ENCODE results near the gene KLHL11. TPM values are rescaled to one million over a fixed set of nuclear protein-coding genes. Genes with fewer than 3 reads are reported as not detected.
A peak's percentile ranks its signal among the peaks of the same experiment; 100 is the strongest.

Gene KLHL11
- total and polyA plus RNA-seq, 4 donors = 0.68 to 12.6 (median 7.1) TPM

GRCh38 chr17:41915020-41915419, 49.8 kb upstream of the KLHL11 start (continued):
- TF ChIP-seq REST (IDR thresholded peaks at IDR 0.05) = no peak
- TF ChIP-seq TAF1 (conservative IDR thresholded peaks at IDR 0.05) = no peak
- TF ChIP-seq YY1 (IDR thresholded peaks at IDR 0.05) = no peak
- TF ChIP-seq ATF3 (IDR thresholded peaks at IDR 0.05) = no peak
- no peak for TF ChIP-seq FOXA2 (IDR thresholded peaks at IDR 0.05)
- no peak for TF ChIP-seq SP1 (IDR thresholded peaks at IDR 0.05)

- no peaks in the 10 kb centered on the region for H3K9me3 ChIP-seq (ENCODE audit: control insufficient read depth in 4 of 4, low read length in 3 of 4)
- no peaks in the 10 kb centered on the region for H3K27me3 ChIP-seq (ENCODE audit: control insufficient read depth in 4 of 4, insufficient read depth in 4 of 4, low read length in 3 of 4)
- peaks cover 12 to 31% (median 27%) of the 10 kb centered on the region in 4 donors for H3K4me1 ChIP-seq (ENCODE audit: control insufficient read depth in 4 of 4, insufficient read depth in 4 of 4, low read length in 3 of 4)
- H3K4me3 ChIP-seq (ENCODE audit: low read depth in 1 of 3, low read length in 3 of 3) = no peak overlapping the region
- H3K9ac ChIP-seq (ENCODE audit: low read depth in 1 of 2, low read length in 2 of 2) = no peak overlapping the region
- H3K27ac ChIP-seq (ENCODE audit: low read depth in 1 of 2, low read length in 2 of 2) = peak overlapping the region; percentile 15 to 51
- TF ChIP-seq MAX (IDR thresholded peaks at IDR 0.05) (no peak), CTCF (IDR thresholded peaks at IDR 0.05; ENCODE audit: low read depth, low read length, missing input control) (no peak), ZBTB33 (IDR thresholded peaks at IDR 0.05) (no peak), HNF4G (IDR thresholded peaks at IDR 0.05) (no peak), ATF3 (IDR thresholded peaks at IDR 0.05) (no peak), JUND (IDR thresholded peaks at IDR 0.05) (peak in 1 of 2 donors; percentile 41), RAD21 (IDR thresholded peaks at IDR 0.05) (peak in 1 of 2 donors; percentile 34), GABPA (IDR thresholded peaks at IDR 0.05 in 1 of 2, conservative IDR thresholded peaks at IDR 0.05 in 1 of 2) (no peak), FOXA2 (IDR thresholded peaks at IDR 0.05) (peak; percentile 12), REST (IDR thresholded peaks at IDR 0.05) (peak; percentile 12), EGR1 (IDR thresholded peaks at IDR 0.05; ENCODE audit: low read depth in 2 of 2) (no peak), NR2F2 (IDR thresholded peaks at IDR 0.05) (no peak), SP1 (IDR thresholded peaks at IDR 0.05) (peak; percentile 85), TAF1 (conservative IDR thresholded peaks at IDR 0.05) (no peak), HNF4A (conservative IDR thresholded peaks at IDR 0.05) (peak; percentile 70 to 79), YY1 (IDR thresholded peaks at IDR 0.05) (peak; percentile 22), FOXA1 (IDR thresholded peaks at IDR 0.05) (peak; percentile 17), RXRA (IDR thresholded peaks at IDR 0.05) (peak; percentile 57 to 67)
- H3K36me3 ChIP-seq (ENCODE audit: control insufficient read depth in 4 of 4, insufficient read depth in 3 of 4, low read depth in 1 of 4, low read length in 3 of 4) = peaks cover 3 to 33% (median 20%) of the 10 kb centered on the region in 4 donors
- WGBS = 32% methylated on average over 6 of the region's 6 CpGs
- DNase-seq (ENCODE audit: low spot score) = peak; percentile 45
Observed at GRCh38 chr17:41914358-41914766, 49.1 kb upstream of the KLHL11 start.

Measured in liver (tissue), 9 donors.